ENCODE results near the gene RNF40.

DNA sequence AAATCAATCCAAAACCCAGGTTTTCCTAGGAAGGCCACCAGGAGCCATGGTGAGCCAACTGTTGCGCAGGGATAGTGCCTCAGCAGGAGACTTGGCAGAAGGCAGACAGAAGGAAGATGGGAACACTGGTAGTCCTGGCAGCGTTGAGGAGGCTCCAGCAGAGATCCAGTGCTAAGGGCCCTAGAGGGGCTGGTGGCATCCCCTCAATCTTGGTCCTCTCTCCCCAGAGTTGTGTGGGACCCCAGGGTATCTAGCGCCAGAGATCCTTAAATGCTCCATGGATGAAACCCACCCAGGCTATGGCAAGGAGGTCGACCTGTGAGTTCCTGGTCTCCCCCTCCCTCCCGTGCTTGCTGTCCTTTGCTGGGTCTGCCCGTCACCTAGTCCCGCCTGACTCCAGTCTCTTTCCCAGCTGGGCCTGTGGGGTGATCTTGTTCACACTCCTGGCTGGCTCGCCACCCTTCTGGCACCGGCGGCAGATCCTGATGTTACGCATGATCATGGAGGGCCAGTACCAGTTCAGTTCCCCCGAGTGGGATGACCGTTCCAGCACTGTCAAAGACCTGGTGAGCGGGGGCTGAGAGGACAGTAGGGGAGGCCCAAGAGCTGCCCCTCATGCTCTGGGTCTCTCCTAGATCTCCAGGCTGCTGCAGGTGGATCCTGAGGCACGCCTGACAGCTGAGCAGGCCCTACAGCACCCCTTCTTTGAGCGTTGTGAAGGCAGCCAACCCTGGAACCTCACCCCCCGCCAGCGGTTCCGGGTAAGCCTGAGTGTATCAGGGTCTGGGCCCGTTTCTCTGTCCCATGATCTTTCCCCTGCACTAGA is 6.0 kb upstream of the RNF40 start:
- TF ChIP-seq MXI1 (conservative IDR thresholded peaks at IDR 0.05; ENCODE audit: poor library complexity, severe bottlenecking), result no peak
- TF ChIP-seq, protein P1, sequence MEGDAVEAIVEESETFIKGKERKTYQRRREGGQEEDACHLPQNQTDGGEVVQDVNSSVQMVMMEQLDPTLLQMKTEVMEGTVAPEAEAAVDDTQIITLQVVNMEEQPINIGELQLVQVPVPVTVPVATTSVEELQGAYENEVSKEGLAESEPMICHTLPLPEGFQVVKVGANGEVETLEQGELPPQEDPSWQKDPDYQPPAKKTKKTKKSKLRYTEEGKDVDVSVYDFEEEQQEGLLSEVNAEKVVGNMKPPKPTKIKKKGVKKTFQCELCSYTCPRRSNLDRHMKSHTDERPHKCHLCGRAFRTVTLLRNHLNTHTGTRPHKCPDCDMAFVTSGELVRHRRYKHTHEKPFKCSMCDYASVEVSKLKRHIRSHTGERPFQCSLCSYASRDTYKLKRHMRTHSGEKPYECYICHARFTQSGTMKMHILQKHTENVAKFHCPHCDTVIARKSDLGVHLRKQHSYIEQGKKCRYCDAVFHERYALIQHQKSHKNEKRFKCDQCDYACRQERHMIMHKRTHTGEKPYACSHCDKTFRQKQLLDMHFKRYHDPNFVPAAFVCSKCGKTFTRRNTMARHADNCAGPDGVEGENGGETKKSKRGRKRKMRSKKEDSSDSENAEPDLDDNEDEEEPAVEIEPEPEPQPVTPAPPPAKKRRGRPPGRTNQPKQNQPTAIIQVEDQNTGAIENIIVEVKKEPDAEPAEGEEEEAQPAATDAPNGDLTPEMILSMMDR (IDR thresholded peaks at IDR 0.05; ENCODE audit: poor library complexity, severe bottlenecking), result no peak
